Suprapubic skin (tissue), 4 donors: ENCODE results near the gene TEX26. TPM values are rescaled to one million over a fixed set of nuclear protein-coding genes. Genes with fewer than 3 reads are reported as not detected.
A peak's percentile ranks its signal among the peaks of the same experiment; 100 is the strongest.

Experiments used
- DNase-seq, 2 donors: peaks; one replicate each; pipeline ENCODE4 v3.0.0-alpha.2; 2019; ENCODE audit warnings: low spot score in 2 of 2
- H3K27ac ChIP-seq: fragments of 200-600 bp; sonication (generic); one replicate; pipeline ENCODE4 v1.5.1; 2019
- H3K27me3 ChIP-seq: fragments of 200-600 bp; sonication (generic); one replicate; pipeline ENCODE4 v1.5.1; 2019
- H3K36me3 ChIP-seq: fragments of 200-600 bp; sonication (generic); one replicate; pipeline ENCODE4 v1.5.1; 2019
- H3K4me1 ChIP-seq: fragments of 200-600 bp; sonication (generic); one replicate; pipeline ENCODE4 v1.5.1; 2019
- H3K4me3 ChIP-seq: fragments of 200-600 bp; sonication (generic); one replicate; pipeline ENCODE4 v1.5.1; 2019; ENCODE audit warnings: mild to moderate bottlenecking
- H3K9me3 ChIP-seq: fragments of 200-600 bp; sonication (generic); one replicate; pipeline ENCODE4 v1.5.1; 2019
- EP300 ChIP-seq: sonication (generic); formaldehyde crosslinking; IDR thresholded peaks from one replicate; pipeline ENCODE4 v1.6.1; 2017; ENCODE audit warnings: antibody characterized with exemption
- POLR2A ChIP-seq, 2 donors: fragments of 450-650 bp; IDR thresholded peaks; one replicate each; pipeline ENCODE4 v1.6.1; 2017; ENCODE audit warnings: antibody characterized with exemption in 2 of 2, mild to moderate bottlenecking in 2 of 2, moderate library complexity in 2 of 2
- POLR2AphosphoS5 ChIP-seq, 3 donors: sonication (generic); formaldehyde crosslinking; IDR thresholded peaks; one replicate each; pipeline ENCODE4 v1.6.1; 2017; ENCODE audit warnings: antibody characterized with exemption in 3 of 3
- WGBS: methylation state at CpG from one replicate; pipeline ENCODE4 v1.1.5; 2018; 5-methylcytosine and 5-hydroxymethylcytosine counted together
- total RNA-seq, 4 donors: library from RNA; depleted of rRNA; stranded (reverse); fragments of >200 nt; gene quantifications; one replicate each; pipeline ENCODE4 v1.1.0, GENCODE V29; 2016
- TF ChIP-seq, protein P1 (sequence below), 2 donors: fragments of 200-600 bp in 1 of 2; fragments of 450-650 bp in 1 of 2; sonication (generic) in 1 of 2; IDR thresholded peaks; one replicate each; pipeline ENCODE4 v1.5.1; 2016 to 2019; ENCODE audit warnings: antibody characterized with exemption in 2 of 2, mild to moderate bottlenecking in 1 of 2, moderate library complexity in 1 of 2

Gene TEX26
- total RNA-seq, 4 donors from 2014 or later: not detected

DNA sequence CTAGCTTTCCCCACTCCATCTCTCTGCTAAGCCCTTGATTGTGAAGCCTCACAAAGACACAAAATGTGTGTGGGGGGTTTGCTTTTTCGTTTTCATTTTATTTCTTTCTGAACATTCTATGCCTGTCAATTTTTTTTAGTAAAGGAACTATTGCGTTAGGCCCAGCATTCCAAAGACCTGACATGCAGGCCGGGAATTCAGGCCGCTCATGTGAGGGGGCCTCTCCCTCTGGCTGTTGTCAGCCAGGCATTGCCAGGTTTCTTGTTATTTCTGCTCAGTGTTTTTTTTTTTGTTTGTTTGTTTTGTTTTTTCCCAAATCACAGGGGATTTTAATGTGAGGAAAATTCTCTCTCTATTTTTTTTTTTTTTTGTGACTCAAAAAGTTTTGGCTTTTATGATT, 36.7 kb upstream of the TEX26 start:
- H3K27ac ChIP-seq: peak overlapping the region; percentile 81
- peak in 1 of 2 donors; percentile 89 for DNase-seq
- H3K4me1 ChIP-seq: peaks cover 21% of the 10 kb centered on the region
- H3K9me3 ChIP-seq: no peaks in the 10 kb centered on the region
- WGBS: 62% methylated on average over 4 of the region's 4 CpGs
- H3K4me3 ChIP-seq: no peak overlapping the region
- no peaks in the 10 kb centered on the region for H3K36me3 ChIP-seq
- H3K27me3 ChIP-seq: peaks cover 4% of the 10 kb centered on the region
- peak in 2 of 3 donors; percentile 38 to 60 for TF ChIP-seq POLR2AphosphoS5 (IDR thresholded peaks at IDR 0.05)
- no peak for TF ChIP-seq POLR2A (IDR thresholded peaks at IDR 0.05)

DNA sequence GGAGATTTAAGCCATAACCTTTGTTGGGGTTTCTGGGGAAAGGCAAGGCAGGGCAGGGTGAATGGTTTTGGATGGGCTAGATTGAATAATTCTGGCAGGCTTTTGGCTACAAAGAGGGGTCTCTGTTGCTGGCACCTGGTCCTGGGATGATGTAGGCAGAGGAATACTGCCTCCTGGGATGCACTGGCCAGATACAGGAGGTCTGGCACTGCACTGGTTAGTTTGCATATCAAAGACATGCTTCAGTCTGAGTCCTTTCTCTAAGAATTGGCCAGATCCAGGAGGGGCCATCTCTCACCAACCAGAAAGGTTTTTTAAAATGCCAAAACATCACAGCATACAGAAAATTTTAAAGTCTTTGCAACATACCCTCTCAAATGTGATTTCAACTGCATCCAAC, 34.4 kb upstream of the TEX26 start:
- Histone ChIP-seq H3K4me1 (peaks cover 21% of the 10 kb centered on the region), H3K27me3 (peaks cover 4% of the 10 kb centered on the region), H3K36me3 (no peaks in the 10 kb centered on the region), H3K27ac (peak overlapping the region; percentile 76), H3K4me3 (no peak overlapping the region), H3K9me3 (no peaks in the 10 kb centered on the region)
- TF ChIP-seq POLR2AphosphoS5 (IDR thresholded peaks at IDR 0.05): no peak
- TF ChIP-seq POLR2A (IDR thresholded peaks at IDR 0.05): no peak
- TF ChIP-seq, protein P1, sequence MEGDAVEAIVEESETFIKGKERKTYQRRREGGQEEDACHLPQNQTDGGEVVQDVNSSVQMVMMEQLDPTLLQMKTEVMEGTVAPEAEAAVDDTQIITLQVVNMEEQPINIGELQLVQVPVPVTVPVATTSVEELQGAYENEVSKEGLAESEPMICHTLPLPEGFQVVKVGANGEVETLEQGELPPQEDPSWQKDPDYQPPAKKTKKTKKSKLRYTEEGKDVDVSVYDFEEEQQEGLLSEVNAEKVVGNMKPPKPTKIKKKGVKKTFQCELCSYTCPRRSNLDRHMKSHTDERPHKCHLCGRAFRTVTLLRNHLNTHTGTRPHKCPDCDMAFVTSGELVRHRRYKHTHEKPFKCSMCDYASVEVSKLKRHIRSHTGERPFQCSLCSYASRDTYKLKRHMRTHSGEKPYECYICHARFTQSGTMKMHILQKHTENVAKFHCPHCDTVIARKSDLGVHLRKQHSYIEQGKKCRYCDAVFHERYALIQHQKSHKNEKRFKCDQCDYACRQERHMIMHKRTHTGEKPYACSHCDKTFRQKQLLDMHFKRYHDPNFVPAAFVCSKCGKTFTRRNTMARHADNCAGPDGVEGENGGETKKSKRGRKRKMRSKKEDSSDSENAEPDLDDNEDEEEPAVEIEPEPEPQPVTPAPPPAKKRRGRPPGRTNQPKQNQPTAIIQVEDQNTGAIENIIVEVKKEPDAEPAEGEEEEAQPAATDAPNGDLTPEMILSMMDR (IDR thresholded peaks at IDR 0.05): no peak
- TF ChIP-seq EP300: no peak
- DNase-seq: no peak

DNA sequence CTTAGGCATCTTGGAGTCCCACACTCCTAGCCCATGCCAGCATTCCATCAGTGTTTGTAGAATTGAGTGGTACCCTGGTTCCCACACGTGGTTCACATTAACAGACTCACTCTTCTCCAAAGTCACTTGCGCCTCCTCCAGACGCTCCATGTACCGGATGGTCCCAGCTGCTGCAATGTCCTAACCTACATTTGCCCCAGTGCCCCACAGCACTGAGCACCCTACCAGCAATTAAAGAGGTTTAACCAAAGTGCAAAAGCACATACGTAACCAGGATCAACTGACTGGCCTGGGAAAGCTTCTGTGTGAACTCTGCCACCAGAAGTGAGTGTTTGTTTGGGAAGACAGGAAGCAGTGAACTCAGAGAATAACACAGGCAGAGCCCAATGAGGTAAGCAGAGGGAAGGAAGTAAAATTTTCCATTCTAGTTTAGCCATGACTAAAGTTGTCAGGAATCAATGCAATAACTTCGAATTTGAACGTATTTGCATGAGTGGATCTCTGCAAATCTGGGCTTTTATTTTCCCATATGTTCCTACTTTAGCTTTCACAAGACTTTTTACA, 33.7 kb upstream of the TEX26 start:
- 55% methylated on average over 7 of the region's 7 CpGs for WGBS
- TF ChIP-seq POLR2AphosphoS5 (IDR thresholded peaks at IDR 0.05): peak in 2 of 3 donors; percentile 27 to 76
- TF ChIP-seq, protein P1 (IDR thresholded peaks at IDR 0.05): no peak
- TF ChIP-seq POLR2A (IDR thresholded peaks at IDR 0.05): no peak
- H3K36me3 ChIP-seq: no peaks in the 10 kb centered on the region
- peak in 1 of 2 donors; percentile 74 for DNase-seq
- no peak overlapping the region for H3K4me3 ChIP-seq
- peaks cover 3% of the 10 kb centered on the region for H3K27me3 ChIP-seq
- H3K9me3 ChIP-seq: no peaks in the 10 kb centered on the region
- H3K27ac ChIP-seq: peak overlapping the region; percentile 76
- peaks cover 21% of the 10 kb centered on the region for H3K4me1 ChIP-seq

DNA sequence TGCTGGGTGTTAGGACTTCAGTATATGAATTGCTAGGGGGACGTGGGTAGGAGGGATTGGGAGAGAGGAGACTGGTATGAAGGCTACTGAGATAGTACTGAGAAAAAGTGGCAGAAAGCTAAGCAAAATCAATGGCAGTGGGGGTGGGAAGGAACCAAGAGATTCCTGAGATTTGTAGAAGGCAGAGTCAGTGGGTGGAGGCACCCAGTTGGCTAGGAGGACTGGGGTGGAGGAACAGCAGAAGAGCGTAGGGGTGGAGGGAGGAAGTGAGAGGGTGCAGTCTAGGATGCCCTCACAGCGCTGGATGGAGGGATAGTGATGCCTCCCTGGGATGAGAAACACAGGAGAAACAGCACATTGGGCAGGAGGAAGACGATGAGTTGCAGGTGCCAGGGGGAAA, 32.0 kb upstream of the TEX26 start:
- Histone ChIP-seq H3K4me3 (no peak overlapping the region), H3K27ac (no peak overlapping the region), H3K27me3 (peaks cover 7% of the 10 kb centered on the region), H3K9me3 (no peaks in the 10 kb centered on the region), H3K36me3 (no peaks in the 10 kb centered on the region), H3K4me1 (peaks cover 18% of the 10 kb centered on the region)
- TF ChIP-seq POLR2AphosphoS5 (IDR thresholded peaks at IDR 0.05): no peak
- no peak for TF ChIP-seq EP300
- TF ChIP-seq, protein P1 (IDR thresholded peaks at IDR 0.05): no peak
- no peak for TF ChIP-seq POLR2A (IDR thresholded peaks at IDR 0.05)
- 75% methylated on average over 4 of the region's 4 CpGs for WGBS
- DNase-seq: no peak

DNA sequence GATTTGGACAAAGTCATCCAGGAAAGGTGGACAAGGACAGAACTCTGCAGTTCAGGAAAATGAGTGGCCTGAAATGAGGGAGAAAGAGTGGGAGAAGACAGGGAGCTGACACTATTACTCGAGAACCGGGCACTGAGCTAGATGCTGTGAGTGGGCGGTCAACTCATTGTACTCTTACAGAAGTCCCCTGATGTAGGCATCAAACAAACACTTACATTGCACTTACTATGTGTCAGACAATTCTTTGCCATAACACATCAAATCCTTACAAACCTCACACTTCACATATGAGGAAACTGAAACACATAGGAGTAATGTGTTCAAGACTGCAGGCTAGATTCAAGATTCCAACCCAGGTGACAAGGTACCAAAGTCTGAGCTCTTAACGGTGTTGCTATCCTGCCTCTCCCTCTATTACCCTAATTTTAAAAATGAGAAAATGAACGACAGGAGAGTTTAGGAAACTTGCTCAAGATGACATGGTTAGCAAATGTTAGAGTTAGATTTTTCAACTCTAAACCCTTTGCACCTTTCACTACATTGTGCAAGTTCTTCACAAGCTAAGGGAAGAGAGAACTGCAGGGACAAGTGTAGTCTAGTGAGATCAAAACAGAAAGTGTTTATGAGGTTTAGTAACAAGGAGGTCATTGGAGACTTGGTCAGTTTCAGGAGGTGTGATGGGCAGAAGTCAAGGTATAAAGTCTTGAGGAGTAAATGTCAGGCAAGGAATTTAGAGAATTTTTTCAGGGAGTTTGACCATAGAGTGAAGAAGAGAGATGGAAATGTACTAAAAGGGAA, 31.3 kb upstream of the TEX26 start:
- peaks cover 15% of the 10 kb centered on the region for H3K27me3 ChIP-seq
- H3K27ac ChIP-seq: no peak overlapping the region
- TF ChIP-seq POLR2A (IDR thresholded peaks at IDR 0.05) (no peak), EP300 (no peak), POLR2AphosphoS5 (IDR thresholded peaks at IDR 0.05) (no peak)
- TF ChIP-seq, protein P1 (IDR thresholded peaks at IDR 0.05): no peak
- peaks cover 24% of the 10 kb centered on the region for H3K4me1 ChIP-seq
- no peaks in the 10 kb centered on the region for H3K36me3 ChIP-seq
- no peak for DNase-seq
- no peaks in the 10 kb centered on the region for H3K9me3 ChIP-seq
- WGBS: 86% methylated on average over 5 of the region's 5 CpGs
- H3K4me3 ChIP-seq: no peak overlapping the region
